DMS53 treated with DMSO at 0.1 percent for 48 hours (cell line): Measurements from ENCODE around the gene MME.
A peak's percentile ranks its signal among the peaks of the same experiment; 100 is the strongest.

ENCODE experiments used
- DNase-seq: peaks from one replicate; lab custom pipeline; 2025; ENCODE audit not compliant: unreplicated experiment; lab: John Stamatoyannopoulos, UW

Gene MME

GRCh38 chr3:155079746-155080487 is at the start of gene MME:
Gene MME (plus strand): TSS chr3:155080319. CDS start chr3:155084168, 3,849 bp downstream.
- DNase-seq, result peak; percentile 33

GRCh38 chr3:155031186-155031585 is 48.9 kb upstream of the MME start:
- DNase-seq, result no peak

- DNase-seq, result no peak
Measured at GRCh38 chr3:155032918-155033317, 47.2 kb upstream of the MME start.

- DNase-seq, result no peak
Measured at GRCh38 chr3:155034786-155035185, 45.3 kb upstream of the MME start.

- DNase-seq, result no peak
Measured at GRCh38 chr3:155035553-155035952, 44.6 kb upstream of the MME start.

- no peak for DNase-seq
Measured at GRCh38 chr3:155037508-155038202, 42.5 kb upstream of the MME start.

- DNase-seq, result no peak
Measured at GRCh38 chr3:155038203-155038554, 41.9 kb upstream of the MME start.

GRCh38 chr3:155046935-155047334 is 33.2 kb upstream of the MME start:
- no peak for DNase-seq

GRCh38 chr3:155047672-155048071 is 32.4 kb upstream of the MME start:
- DNase-seq, result no peak

GRCh38 chr3:155049959-155050358 is 30.2 kb upstream of the MME start:
- DNase-seq, result no peak

GRCh38 chr3:155052470-155052869 is 27.6 kb upstream of the MME start:
- no peak for DNase-seq

- DNase-seq, result no peak
Measured at GRCh38 chr3:155053756-155054155, 26.4 kb upstream of the MME start.

- no peak for DNase-seq
Measured at GRCh38 chr3:155064920-155065319, 15.2 kb upstream of the MME start.

GRCh38 chr3:155065537-155065936 is 14.6 kb upstream of the MME start:
- DNase-seq, result no peak

GRCh38 chr3:155069729-155070128 is 10.4 kb upstream of the MME start:
- no peak for DNase-seq

GRCh38 chr3:155070316-155070715 is 9.8 kb upstream of the MME start:
- no peak for DNase-seq

GRCh38 chr3:155070932-155071387 is 9.2 kb upstream of the MME start:
- DNase-seq, result no peak

GRCh38 chr3:155075200-155075599 is 4.9 kb upstream of the MME start:
- DNase-seq, result no peak

GRCh38 chr3:155076888-155077287 is 3.2 kb upstream of the MME start:
- no peak for DNase-seq

- no peak for DNase-seq
Measured at GRCh38 chr3:155078711-155079467, 1.2 kb upstream of the MME start.

- no peak for DNase-seq
Measured at GRCh38 chr3:155079468-155079745, 712 bp upstream of the MME start.

GRCh38 chr3:155080692-155081091 is 573 bp downstream of the MME start:
- DNase-seq, result no peak
